Measurements from ENCODE around the gene TIMMDC1. TPM values are rescaled to one million over a fixed set of nuclear protein-coding genes. Genes with fewer than 3 reads are reported as not detected.

Gene TIMMDC1
- total and polyA plus RNA-seq, 11 donors: 78.6 to 297 (median 213) TPM

DNA sequence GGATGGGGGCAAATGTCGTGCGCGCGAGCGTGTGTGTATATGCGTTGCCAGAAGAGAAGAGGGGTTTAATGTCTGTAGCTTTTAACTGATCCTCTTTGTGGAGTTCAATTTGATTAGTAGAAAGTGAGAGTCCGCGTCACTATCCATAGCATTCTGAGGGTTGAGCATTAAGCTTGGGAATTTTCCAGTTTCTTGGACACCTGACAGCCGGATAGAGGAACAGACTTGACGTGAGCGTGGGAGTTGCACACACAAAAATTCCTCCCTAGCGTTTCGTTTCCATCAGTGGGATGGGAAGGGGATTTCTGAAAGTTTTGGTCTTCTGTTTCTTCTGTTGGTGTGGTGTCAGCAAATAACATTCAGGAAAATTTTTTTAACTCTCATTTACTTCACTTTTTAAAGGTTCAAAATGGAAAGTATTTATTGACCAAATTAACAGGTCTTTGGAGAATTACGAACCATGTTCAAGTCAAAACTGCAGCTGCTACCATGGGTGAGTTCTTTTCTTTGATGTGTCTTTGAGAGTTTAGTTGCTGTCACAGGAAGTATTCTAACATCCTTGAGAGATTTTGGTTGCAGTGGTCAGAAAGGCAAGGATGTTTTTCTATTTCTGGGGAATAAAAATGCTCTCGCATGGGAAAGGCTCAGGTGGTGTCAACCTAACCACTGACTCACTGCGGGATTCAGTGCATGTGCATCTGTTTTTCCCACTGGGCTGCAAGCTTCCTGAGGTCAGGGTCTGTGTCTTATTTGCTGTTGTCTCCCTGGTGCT, 28.7 kb upstream of the TIMMDC1 start:
- 10 to 14% (median 12%) methylated on average over 15 to 16 of the region's 16 CpGs for WGBS, 4 donors
- TF ChIP-seq CTCF (IDR thresholded peaks at IDR 0.05) (no peak), POLR2A (IDR thresholded peaks at IDR 0.05) (no peak)
- intact Hi-C loops (cut with DNase I): loop anchor here in 5 of 10 donors (2.0 to 10.0 kb wide), 6 partner anchors 27 to 208 kb away; partner anchors contain the start of gene COX17 (in 2 of the 5)

GRCh38 chr3:119470866-119471265, 27.5 kb upstream of the TIMMDC1 start:
- Histone ChIP-seq H3K27me3 (no peaks in the 10 kb centered on the region), H3K4me3 (no peak overlapping the region), H3K36me3 (peaks cover 0 to 49% (median 40%) of the 10 kb centered on the region in 9 donors), H3K9me3 (no peaks in the 10 kb centered on the region), H3K4me1 (peaks cover 0 to 19% (median 10%) of the 10 kb centered on the region in 12 donors), H3K27ac (no peak overlapping the region)
- 95 to 99% (median 97%) methylated on average over 6 of the region's 6 CpGs for WGBS, 4 donors
- DNase-seq (no peak), ATAC-seq (no peak)
- TF ChIP-seq POLR2A (IDR thresholded peaks at IDR 0.05): no peak
- TF ChIP-seq CTCF (IDR thresholded peaks at IDR 0.05): no peak
- intact Hi-C loops (cut with DNase I): no loop called here

More for the DNA sequence above, 28.7 kb upstream of the TIMMDC1 start:
- Histone ChIP-seq H3K4me3 (peak overlapping the region; percentile 53 to 96 (median 84)), H3K9me3 (no peaks in the 10 kb centered on the region), H3K27ac (peak overlapping the region in 10 of 12 donors; percentile 66 to 97 (median 84)), H3K27me3 (no peaks in the 10 kb centered on the region), H3K4me1 (peaks cover 0 to 19% (median 10%) of the 10 kb centered on the region in 12 donors), H3K36me3 (peaks cover 0 to 39% (median 29%) of the 10 kb centered on the region in 9 donors)
- ATAC-seq: peak in 1 of 4 donors; percentile 13
- DNase-seq: no peak

DNA sequence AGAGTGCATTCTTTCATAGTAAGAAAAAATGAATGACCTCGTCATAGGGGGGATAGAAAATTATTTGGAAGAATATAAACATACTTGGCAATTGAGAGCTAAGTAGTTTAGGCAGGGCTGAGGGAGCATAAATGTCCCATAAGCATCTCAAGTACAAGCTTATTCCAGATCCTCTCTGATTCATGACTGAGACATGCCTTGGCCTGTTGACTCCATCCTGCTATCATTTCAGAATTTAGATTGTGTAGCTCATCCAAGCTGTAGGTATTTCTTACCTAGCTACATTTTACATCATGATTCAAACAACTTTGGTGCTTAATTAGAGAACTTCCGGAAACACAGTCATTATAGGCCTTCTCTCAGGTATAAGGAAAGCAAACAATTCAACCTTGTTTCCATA, 17.3 kb upstream of the TIMMDC1 start:
- Histone ChIP-seq H3K9me3 (no peaks in the 10 kb centered on the region), H3K4me1 (no peaks in the 10 kb centered on the region), H3K27ac (no peak overlapping the region), H3K4me3 (no peak overlapping the region), H3K27me3 (no peaks in the 10 kb centered on the region), H3K36me3 (peaks cover 0 to 96% (median 80%) of the 10 kb centered on the region in 9 donors)
- no peak for DNase-seq
- no peak for ATAC-seq
- intact Hi-C loops (cut with DNase I): no loop called here
- WGBS, 4 donors: 92 to 98% (median 96%) methylated on average over 2 of the region's 2 CpGs
- TF ChIP-seq POLR2A (IDR thresholded peaks at IDR 0.05) (no peak), CTCF (IDR thresholded peaks at IDR 0.05) (no peak)

GRCh38 chr3:119483101-119483500, 15.2 kb upstream of the TIMMDC1 start:
- DNase-seq (no peak), ATAC-seq (no peak)
- 87 to 100% (median 92%) methylated on average over 1 of the region's 1 CpG for WGBS, 4 donors
- H3K27ac ChIP-seq: no peak overlapping the region
- H3K36me3 ChIP-seq: peaks cover 2 to 98% (median 80%) of the 10 kb centered on the region in 9 donors
- no peaks in the 10 kb centered on the region for H3K27me3 ChIP-seq
- no peak for TF ChIP-seq POLR2A (IDR thresholded peaks at IDR 0.05)
- no peak for TF ChIP-seq CTCF (IDR thresholded peaks at IDR 0.05)
- H3K9me3 ChIP-seq: no peaks in the 10 kb centered on the region
- intact Hi-C loops (cut with DNase I): no loop called here
- H3K4me3 ChIP-seq: no peak overlapping the region
- no peaks in the 10 kb centered on the region for H3K4me1 ChIP-seq
